GM18870 (cell line): ENCODE results near the gene ENAH.
"Not testable (repeated sequence)": the region's sequence is repeated elsewhere in the genome, so short reads cannot be mapped to it uniquely, and the experiment has no call there.

Experiments used
- ATAC-seq: cut with Tn5 transposase; IDR thresholded peaks from one replicate; pipeline ENCODE4 v1.9.1; 2021; ENCODE audit warnings: moderate library complexity; ENCODE audit not compliant: unreplicated experiment

Gene ENAH

GRCh38 chr1:225533238-225533637 is 119.7 kb downstream of the ENAH start:
- ATAC-seq: no peak

GRCh38 chr1:225532240-225532944 is 120.5 kb downstream of the ENAH start:
- no peak for ATAC-seq

- no peak for ATAC-seq
Measured at GRCh38 chr1:225529726-225530125, 123.2 kb downstream of the ENAH start.

- ATAC-seq: no peak
Measured at GRCh38 chr1:225527575-225527974, 125.3 kb downstream of the ENAH start.

- ATAC-seq: no peak
Measured at GRCh38 chr1:225526878-225527277, 126.0 kb downstream of the ENAH start.

- ATAC-seq: no peak
Measured at GRCh38 chr1:225525377-225525776, 127.5 kb downstream of the ENAH start.

- no peak for ATAC-seq
Measured at GRCh38 chr1:225524570-225524969, 128.4 kb downstream of the ENAH start.

GRCh38 chr1:225523263-225523950 is 129.5 kb downstream of the ENAH start:
- ATAC-seq: no peak

GRCh38 chr1:225522588-225523262 is 130.2 kb downstream of the ENAH start:
- no peak for ATAC-seq

- ATAC-seq: no peak
Measured at GRCh38 chr1:225520587-225521227, 132.2 kb downstream of the ENAH start.

GRCh38 chr1:225519166-225519863 is 133.6 kb downstream of the ENAH start:
- ATAC-seq: no peak

GRCh38 chr1:225517697-225518096 is 135.2 kb downstream of the ENAH start:
- no peak for ATAC-seq

GRCh38 chr1:225517221-225517620 is 135.7 kb downstream of the ENAH start:
- no peak for ATAC-seq

GRCh38 chr1:225514671-225515081 is 138.2 kb downstream of the ENAH start:
- no peak for ATAC-seq

GRCh38 chr1:225513576-225513975 is 139.3 kb downstream of the ENAH start:
- not testable (repeated sequence) for ATAC-seq

GRCh38 chr1:225511828-225512381 is 141.0 kb downstream of the ENAH start:
- ATAC-seq: no peak

- not testable (repeated sequence) for ATAC-seq
Measured at GRCh38 chr1:225510740-225511139, 142.2 kb downstream of the ENAH start.

- ATAC-seq: no peak
Measured at GRCh38 chr1:225509770-225510169, 143.2 kb downstream of the ENAH start.

GRCh38 chr1:225509376-225509707 is 143.6 kb downstream of the ENAH start:
- ATAC-seq: no peak

- ATAC-seq: no peak
Measured at GRCh38 chr1:225508538-225509375, 144.2 kb downstream of the ENAH start.
